ENCODE results near the gene CCDC107. TPM values are rescaled to one million over a fixed set of nuclear protein-coding genes. Genes with fewer than 3 reads are reported as not detected.

CCDC107 gene
- total and polyA plus RNA-seq, 2 of the 13 experiments (the other 11 are each of a cell fraction or from before 2014, with no cell fraction given) = 7.1 to 15.2 TPM

DNA sequence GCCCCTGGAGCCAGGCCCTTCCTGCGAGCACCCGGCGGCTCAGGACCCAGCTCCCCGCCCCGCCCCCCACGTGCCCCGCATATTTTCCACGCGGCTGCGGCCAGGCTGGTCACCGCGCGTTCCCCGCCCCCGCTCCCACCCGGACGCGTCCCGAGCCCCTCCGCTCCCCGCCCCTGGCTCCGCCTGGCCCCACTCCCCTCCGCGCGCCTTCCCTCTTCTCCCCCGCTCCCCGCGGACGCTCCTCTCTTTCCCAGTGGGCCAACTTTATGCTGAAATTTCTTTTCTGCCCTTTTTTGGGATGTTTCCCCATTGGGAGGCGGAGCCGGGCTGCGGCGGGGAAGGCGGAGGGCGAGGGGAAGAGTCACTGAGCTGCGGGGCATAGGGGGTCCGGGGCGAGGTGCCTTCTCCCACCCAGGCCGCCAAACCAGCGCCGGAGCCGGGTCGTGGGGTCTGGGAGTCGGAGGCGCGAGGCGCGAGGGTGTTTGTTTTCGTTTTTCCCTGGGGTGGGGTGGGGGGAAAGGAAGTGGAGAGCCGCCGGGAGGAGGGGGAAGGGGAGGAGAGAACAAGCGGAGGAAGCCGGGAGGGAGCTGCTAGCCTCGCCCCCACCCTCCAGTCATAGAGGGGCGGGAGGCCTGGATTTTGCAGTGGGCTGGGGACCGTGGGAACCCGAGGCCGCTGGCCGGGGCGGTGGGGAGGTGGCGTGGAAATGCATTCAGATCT lies 32.7 kb downstream of the CCDC107 start (continued):
- TF ChIP-seq ZNF260 (CRISPR knock-in tag; IDR thresholded peaks at IDR 0.05; ENCODE audit: borderline replicate concordance, low read depth) (no peak), TCF12 (IDR thresholded peaks at IDR 0.05) (no peak), TCF12 (CRISPR knock-in tag; IDR thresholded peaks at IDR 0.05) (0 out of 2 replicates have a peak, but pooled peaks have one; percentile 35), HNRNPLL (IDR thresholded peaks at IDR 0.05; ENCODE audit: low read depth, low read length, poor library complexity, severe bottlenecking) (peak; percentile 26), KDM2A (CRISPR knock-in tag; IDR thresholded peaks at IDR 0.05; ENCODE audit: borderline replicate concordance, low read depth) (no peak), POLR2G (IDR thresholded peaks at IDR 0.05; ENCODE audit: low read depth, low read length) (peak; percentile 50; the same call in 1 of the 2 replicates), ZNF713 (CRISPR knock-in tag; IDR thresholded peaks at IDR 0.05) (no peak), FOXA1 (IDR thresholded peaks at IDR 0.05) (no peak), FOXA1 (CRISPR knock-in tag; IDR thresholded peaks at IDR 0.05) (no peak), YEATS4 (CRISPR knock-in tag; IDR thresholded peaks at IDR 0.05; ENCODE audit: borderline replicate concordance) (0 out of 2 replicates have a peak, but pooled peaks have one; percentile 23), ZBTB20 (CRISPR knock-in tag; IDR thresholded peaks at IDR 0.05; ENCODE audit: borderline replicate concordance, low read depth) (peak; percentile 38; the same call in 1 of the 2 replicates), TGIF2 (CRISPR knock-in tag; IDR thresholded peaks at IDR 0.05) (no peak), ZFX (CRISPR knock-in tag; IDR thresholded peaks at IDR 0.05; ENCODE audit: low read depth) (peak; percentile 55), GABPA (IDR thresholded peaks at IDR 0.05; ENCODE audit: low read depth, low read length) (no peak), GABPA (CRISPR knock-in tag; IDR thresholded peaks at IDR 0.05; ENCODE audit: low read depth) (peak; percentile 41), ZFP90 (CRISPR knock-in tag; IDR thresholded peaks at IDR 0.05; ENCODE audit: borderline replicate concordance) (peak; percentile 75; the same call in 1 of the 2 replicates)
- TF ChIP-seq, protein P1, sequence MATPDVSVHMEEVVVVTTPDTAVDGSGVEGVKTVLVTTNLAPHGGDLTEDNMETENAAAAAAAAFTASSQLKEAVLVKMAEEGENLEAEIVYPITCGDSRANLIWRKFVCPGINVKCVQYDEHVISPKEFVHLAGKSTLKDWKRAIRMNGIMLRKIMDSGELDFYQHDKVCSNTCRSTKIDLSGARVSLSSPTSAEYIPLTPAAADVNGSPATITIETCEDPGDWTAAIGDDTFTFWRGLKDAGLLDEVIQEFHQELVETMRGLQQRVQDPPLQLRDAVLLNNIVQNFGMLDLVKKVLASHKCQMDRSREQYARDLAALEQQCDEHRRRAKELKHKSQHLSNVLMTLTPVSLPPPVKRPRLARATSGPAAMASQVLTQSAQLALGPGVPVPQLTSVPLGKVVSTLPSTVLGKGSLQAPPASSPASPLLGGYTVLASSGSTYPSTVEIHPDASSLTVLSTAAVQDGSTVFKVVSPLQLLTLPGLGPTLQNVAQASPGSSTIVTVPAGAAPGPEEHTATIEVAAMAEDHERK (CRISPR knock-in tag; IDR thresholded peaks at IDR 0.05; ENCODE audit: low read depth) = no peak
- TF ChIP-seq, protein P2, sequence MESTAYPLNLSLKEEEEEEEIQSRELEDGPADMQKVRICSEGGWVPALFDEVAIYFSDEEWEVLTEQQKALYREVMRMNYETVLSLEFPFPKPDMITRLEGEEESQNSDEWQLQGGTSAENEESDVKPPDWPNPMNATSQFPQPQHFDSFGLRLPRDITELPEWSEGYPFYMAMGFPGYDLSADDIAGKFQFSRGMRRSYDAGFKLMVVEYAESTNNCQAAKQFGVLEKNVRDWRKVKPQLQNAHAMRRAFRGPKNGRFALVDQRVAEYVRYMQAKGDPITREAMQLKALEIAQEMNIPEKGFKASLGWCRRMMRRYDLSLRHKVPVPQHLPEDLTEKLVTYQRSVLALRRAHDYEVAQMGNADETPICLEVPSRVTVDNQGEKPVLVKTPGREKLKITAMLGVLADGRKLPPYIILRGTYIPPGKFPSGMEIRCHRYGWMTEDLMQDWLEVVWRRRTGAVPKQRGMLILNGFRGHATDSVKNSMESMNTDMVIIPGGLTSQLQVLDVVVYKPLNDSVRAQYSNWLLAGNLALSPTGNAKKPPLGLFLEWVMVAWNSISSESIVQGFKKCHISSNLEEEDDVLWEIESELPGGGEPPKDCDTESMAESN (CRISPR knock-in tag; conservative IDR thresholded peaks at IDR 0.05) = no peak
- TF ChIP-seq, protein P3, sequence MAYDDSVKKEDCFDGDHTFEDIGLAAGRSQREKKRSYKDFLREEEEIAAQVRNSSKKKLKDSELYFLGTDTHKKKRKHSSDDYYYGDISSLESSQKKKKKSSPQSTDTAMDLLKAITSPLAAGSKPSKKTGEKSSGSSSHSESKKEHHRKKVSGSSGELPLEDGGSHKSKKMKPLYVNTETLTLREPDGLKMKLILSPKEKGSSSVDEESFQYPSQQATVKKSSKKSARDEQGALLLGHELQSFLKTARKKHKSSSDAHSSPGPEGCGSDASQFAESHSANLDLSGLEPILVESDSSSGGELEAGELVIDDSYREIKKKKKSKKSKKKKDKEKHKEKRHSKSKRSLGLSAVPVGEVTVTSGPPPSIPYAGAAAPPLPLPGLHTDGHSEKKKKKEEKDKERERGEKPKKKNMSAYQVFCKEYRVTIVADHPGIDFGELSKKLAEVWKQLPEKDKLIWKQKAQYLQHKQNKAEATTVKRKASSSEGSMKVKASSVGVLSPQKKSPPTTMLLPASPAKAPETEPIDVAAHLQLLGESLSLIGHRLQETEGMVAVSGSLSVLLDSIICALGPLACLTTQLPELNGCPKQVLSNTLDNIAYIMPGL (CRISPR knock-in tag; IDR thresholded peaks at IDR 0.05; ENCODE audit: borderline replicate concordance in 1 of 2, low read depth in 1 of 2) = peak in 1 of 2 experiments; percentile 47; a peak in 1 of 4 replicates
- TF ChIP-seq, protein P4, sequence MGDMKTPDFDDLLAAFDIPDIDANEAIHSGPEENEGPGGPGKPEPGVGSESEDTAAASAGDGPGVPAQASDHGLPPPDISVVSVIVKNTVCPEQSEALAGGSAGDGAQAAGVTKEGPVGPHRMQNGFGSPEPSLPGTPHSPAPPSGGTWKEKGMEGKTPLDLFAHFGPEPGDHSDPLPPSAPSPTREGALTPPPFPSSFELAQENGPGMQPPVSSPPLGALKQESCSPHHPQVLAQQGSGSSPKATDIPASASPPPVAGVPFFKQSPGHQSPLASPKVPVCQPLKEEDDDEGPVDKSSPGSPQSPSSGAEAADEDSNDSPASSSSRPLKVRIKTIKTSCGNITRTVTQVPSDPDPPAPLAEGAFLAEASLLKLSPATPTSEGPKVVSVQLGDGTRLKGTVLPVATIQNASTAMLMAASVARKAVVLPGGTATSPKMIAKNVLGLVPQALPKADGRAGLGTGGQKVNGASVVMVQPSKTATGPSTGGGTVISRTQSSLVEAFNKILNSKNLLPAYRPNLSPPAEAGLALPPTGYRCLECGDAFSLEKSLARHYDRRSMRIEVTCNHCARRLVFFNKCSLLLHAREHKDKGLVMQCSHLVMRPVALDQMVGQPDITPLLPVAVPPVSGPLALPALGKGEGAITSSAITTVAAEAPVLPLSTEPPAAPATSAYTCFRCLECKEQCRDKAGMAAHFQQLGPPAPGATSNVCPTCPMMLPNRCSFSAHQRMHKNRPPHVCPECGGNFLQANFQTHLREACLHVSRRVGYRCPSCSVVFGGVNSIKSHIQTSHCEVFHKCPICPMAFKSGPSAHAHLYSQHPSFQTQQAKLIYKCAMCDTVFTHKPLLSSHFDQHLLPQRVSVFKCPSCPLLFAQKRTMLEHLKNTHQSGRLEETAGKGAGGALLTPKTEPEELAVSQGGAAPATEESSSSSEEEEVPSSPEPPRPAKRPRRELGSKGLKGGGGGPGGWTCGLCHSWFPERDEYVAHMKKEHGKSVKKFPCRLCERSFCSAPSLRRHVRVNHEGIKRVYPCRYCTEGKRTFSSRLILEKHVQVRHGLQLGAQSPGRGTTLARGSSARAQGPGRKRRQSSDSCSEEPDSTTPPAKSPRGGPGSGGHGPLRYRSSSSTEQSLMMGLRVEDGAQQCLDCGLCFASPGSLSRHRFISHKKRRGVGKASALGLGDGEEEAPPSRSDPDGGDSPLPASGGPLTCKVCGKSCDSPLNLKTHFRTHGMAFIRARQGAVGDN (CRISPR knock-in tag; IDR thresholded peaks at IDR 0.05) = peak; percentile 78
